HG03280 (cell line): Measurements from ENCODE around the gene UXS1.

Experiments
- ATAC-seq: cut with Tn5 transposase; IDR thresholded peaks from one replicate; pipeline ENCODE4 v1.9.1; 2021; ENCODE audit warnings: mild to moderate bottlenecking, moderate library complexity; ENCODE audit not compliant: unreplicated experiment

The UXS1 gene

DNA sequence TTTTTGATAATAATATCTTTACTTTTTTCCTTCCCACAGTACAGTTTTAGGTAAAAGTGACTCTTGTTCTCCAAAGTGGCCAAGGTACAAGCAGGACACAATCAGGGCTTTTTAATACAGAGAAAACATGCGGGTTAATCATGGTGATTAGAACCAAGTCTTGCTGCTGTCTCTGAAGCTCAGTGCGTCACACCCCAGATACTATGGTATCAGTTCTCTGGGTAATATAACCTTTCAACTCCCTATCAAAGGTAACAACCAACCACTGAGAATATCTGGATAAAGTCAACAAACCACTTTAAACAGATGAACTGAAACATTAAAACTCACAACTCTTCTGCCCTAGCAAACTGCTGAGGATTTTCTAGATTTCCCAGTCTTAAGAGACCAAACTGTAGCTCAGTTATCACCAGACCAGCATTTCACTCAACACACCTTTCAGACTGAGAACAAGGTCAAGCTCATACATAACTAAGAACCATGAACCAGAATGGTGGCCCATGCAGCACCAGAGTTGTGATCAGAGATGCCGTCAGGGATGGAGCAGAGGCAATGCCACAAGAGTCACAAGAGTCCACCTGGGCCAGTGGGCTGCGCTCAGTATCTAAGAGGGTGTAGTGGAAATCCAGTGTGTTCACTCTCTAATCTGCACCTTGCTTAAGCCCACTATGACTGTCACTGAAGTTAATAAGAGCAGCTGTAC lies 103.0 kb downstream of the UXS1 start:
- ATAC-seq = no peak

DNA sequence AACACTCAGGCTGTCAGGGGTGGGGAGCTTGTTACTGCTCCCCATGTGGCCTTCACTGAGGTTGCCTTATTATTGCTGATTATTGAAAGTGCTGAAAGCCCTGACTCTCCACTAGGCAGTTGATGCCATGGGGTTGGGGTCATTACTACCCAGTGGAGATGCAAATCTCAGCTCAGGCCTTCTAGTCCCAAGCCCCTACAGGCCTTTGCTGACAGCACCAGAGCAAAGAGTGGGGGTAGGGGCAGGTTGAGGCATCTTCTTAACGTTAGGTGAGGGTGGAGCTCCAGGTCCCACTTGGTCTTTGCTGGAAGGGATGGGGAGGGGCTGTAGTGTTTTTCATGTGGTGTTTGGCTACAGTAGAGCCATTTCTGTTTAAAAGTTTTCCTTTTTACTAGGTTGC lies 104.5 kb downstream of the UXS1 start:
- ATAC-seq = no peak

GRCh38 chr2:106085181-106085940 lies 108.7 kb downstream of the UXS1 start:
- ATAC-seq = no peak

GRCh38 chr2:106080959-106081358 lies 113.1 kb downstream of the UXS1 start:
- ATAC-seq = no peak

- no peak for ATAC-seq
Measured at GRCh38 chr2:106078096-106078495, 116.0 kb downstream of the UXS1 start.

DNA sequence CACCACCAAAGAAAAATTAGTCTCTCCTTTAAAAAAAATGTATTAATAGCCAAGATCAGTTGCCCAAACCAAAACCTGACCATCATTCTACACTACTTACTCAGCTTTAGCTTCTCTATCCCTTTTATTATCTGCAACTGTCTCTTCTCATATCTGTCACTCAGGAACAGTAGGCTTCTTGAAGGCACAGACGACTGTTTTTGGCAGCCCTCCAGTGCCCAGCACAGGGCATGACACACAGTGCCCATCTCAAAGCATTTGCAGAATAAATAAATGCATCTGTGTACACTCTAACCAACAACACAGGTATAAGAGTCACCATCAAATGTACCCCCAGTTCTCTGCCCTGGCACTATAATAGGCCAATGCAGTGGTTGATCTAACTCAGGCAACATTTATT lies 117.2 kb downstream of the UXS1 start:
- no peak for ATAC-seq

DNA sequence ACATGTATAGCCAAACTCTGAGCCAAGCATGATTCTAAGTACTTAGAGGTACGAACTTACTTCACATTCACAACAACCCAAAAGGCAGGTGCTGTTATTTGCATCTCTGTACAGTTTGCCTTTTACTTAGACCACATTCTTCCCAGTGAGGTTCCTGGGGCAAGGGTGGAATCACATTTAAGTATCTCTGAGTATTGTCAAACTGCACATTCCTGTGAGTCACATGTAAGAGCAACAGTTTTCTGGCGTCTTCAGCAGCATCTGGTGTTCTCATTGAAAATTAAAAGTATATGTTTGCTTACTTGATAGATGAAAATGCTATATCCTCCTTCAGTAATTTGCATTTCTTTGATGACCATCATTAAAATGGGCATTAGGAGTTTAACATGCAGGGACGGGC lies 119.1 kb downstream of the UXS1 start:
- no peak for ATAC-seq

DNA sequence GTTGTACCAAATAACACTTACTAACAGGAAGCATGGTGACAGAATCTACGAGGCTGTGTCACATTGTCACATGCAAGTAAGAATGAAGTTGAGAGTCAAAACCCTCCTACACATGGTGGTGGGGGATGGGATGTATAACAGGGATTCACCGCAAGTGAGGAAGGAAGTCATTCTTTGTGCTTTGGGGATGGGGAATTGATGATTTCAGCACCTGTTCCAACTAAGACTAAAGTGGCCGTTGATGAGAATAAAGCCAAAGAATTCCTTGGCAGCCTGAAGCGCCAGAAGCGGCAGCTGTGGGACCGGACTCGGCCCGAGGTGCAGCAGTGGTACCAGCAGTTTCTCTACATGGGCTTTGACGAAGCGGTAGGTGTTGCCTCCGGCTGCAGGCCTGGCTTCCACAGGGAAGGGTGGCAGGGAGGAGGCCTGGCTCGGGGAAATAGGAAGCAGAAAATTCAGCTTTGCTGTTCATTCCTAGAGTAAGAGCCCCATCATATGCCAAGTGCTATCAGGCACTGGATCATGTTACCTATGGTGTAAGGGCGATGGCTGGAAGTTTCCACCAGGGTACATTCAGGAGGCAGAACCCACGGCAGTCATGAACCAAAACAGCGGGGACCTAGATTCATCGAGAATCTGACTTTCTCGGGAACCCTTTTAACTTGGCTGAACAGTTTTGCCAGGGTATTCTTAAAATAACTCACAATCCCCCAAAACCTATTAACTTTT lies 120.3 kb downstream of the UXS1 start:
- ATAC-seq = no peak

- ATAC-seq = no peak
Measured at GRCh38 chr2:106070181-106070580, 123.9 kb downstream of the UXS1 start.

- ATAC-seq = no peak
Measured at GRCh38 chr2:106068451-106068850, 125.7 kb downstream of the UXS1 start.

GRCh38 chr2:106065983-106066820 lies 127.9 kb downstream of the UXS1 start:
- ATAC-seq = no peak

GRCh38 chr2:106065268-106065982 lies 128.7 kb downstream of the UXS1 start:
- no peak for ATAC-seq

GRCh38 chr2:106063181-106063580 lies 130.9 kb downstream of the UXS1 start:
- ATAC-seq = no peak

- no peak for ATAC-seq
Measured at GRCh38 chr2:106062627-106063026, 131.5 kb downstream of the UXS1 start.

DNA sequence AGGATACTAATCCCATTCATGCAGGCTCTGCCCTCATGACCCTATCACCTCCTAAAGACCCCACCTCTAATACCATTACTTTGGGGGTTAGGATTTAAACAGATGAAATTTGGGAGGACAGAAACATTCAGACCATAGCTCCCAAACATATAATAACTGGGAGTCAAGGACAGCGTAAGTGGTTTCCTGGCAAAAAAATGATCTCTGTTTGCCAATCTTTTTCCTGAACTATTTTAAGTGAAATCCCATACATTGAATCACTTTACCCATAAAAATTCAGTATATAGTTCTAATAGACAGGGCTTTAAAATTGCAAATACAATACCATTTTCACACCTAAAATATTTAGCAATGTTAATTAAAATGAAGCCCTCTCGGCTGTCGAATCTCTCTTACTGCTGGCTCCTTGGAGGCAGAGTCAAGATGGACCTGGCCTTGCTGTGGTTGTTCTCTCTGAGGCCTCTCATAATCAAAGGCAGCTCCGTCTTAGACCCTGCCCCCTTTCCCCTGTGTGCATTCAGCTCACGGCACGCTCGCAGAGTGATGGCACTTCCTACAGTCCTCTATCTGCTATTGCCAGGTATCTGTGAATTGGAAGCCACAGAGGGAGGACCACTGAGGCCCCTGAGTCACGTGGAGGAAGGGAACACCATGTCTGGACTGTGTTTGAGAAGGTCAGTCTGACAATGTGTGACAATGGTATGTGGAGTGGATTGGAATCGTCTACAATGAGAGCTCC lies 132.3 kb downstream of the UXS1 start:
- ATAC-seq = no peak

GRCh38 chr2:106059416-106060065 lies 134.6 kb downstream of the UXS1 start:
- no peak for ATAC-seq

- ATAC-seq = no peak
Measured at GRCh38 chr2:106058469-106059137, 135.5 kb downstream of the UXS1 start.

DNA sequence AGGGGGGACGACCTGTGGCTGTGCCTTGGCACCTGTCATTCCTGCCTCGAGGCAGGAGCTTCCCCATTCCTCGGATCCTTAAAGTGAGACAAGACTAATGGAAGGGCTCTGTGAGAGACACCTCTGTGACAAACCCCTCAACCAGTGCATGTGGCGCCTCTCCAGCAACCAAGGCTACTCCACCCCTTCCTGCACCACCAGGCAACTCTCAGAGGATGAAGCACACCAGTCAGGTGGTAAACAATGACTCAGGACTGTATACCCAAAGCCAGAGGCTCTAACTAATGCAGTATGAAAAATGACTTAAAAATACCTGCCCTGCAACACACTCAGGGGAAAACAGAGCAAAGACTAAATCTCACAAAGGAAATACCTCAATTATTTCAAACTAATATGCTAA lies 136.9 kb downstream of the UXS1 start:
- ATAC-seq = no peak
